ENCODE measurements around the gene PTPRN.
A peak's percentile ranks its signal among the peaks of the same experiment; 100 is the strongest.

Gene PTPRN

DNA sequence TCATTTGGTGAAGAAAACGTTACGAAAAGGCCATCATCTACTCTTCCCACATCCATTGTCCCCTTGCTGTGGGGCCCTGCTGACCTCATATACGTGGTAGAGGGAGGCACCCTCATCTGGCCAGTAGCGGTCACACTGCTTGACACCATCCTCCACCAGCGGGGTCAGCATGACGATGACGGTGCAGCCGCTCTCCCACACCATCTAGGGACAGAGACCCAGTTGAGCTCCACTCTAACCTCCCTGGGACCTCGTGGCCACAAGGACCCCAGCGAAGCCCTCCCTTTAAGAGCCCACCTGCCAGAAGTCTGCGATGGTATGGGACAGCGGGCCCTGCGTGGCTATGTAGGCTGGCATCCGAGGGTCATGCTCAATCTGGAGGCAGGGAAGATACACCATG, 13.1 kb downstream of the PTPRN start:
- Histone ChIP-seq H3K36me3 (ENCODE audit: low read length) (no peaks in the 10 kb centered on the region), H3F3A (ENCODE audit: insufficient read depth) (no peaks in the 10 kb centered on the region), H3K79me2 (ENCODE audit: insufficient read depth, low read length) (no peaks in the 10 kb centered on the region), H3K27me3 (ENCODE audit: low read length) (no peaks in the 10 kb centered on the region), H3K9me3 (ENCODE audit: insufficient read depth, low read length) (no peaks in the 10 kb centered on the region), H4K20me1 (ENCODE audit: low read depth, low read length) (no peaks in the 10 kb centered on the region), H3K9me2 (replicated peaks; ENCODE audit: insufficient read depth, low read length) (no peaks in the 10 kb centered on the region), H2AFZ (ENCODE audit: low read depth, low read length, severe bottlenecking) (no peak overlapping the region), H3K4me3 (ENCODE audit: insufficient read depth, low read length, poor library complexity, severe bottlenecking) (no peak overlapping the region), H3K4me2 (ENCODE audit: low read depth, low read length, poor library complexity, severe bottlenecking) (no peak overlapping the region), H3K9ac (ENCODE audit: low read length) (no peak overlapping the region), H3K27ac (ENCODE audit: low read depth, low read length) (no peak overlapping the region)
- TF ChIP-seq EZH2phosphoT487 (conservative IDR thresholded peaks at IDR 0.05; ENCODE audit: low read length) = no peak
- TF ChIP-seq, protein P1, sequence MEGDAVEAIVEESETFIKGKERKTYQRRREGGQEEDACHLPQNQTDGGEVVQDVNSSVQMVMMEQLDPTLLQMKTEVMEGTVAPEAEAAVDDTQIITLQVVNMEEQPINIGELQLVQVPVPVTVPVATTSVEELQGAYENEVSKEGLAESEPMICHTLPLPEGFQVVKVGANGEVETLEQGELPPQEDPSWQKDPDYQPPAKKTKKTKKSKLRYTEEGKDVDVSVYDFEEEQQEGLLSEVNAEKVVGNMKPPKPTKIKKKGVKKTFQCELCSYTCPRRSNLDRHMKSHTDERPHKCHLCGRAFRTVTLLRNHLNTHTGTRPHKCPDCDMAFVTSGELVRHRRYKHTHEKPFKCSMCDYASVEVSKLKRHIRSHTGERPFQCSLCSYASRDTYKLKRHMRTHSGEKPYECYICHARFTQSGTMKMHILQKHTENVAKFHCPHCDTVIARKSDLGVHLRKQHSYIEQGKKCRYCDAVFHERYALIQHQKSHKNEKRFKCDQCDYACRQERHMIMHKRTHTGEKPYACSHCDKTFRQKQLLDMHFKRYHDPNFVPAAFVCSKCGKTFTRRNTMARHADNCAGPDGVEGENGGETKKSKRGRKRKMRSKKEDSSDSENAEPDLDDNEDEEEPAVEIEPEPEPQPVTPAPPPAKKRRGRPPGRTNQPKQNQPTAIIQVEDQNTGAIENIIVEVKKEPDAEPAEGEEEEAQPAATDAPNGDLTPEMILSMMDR (IDR thresholded peaks at IDR 0.05; ENCODE audit: insufficient read depth, low read length, poor library complexity, severe bottlenecking) = no peak

DNA sequence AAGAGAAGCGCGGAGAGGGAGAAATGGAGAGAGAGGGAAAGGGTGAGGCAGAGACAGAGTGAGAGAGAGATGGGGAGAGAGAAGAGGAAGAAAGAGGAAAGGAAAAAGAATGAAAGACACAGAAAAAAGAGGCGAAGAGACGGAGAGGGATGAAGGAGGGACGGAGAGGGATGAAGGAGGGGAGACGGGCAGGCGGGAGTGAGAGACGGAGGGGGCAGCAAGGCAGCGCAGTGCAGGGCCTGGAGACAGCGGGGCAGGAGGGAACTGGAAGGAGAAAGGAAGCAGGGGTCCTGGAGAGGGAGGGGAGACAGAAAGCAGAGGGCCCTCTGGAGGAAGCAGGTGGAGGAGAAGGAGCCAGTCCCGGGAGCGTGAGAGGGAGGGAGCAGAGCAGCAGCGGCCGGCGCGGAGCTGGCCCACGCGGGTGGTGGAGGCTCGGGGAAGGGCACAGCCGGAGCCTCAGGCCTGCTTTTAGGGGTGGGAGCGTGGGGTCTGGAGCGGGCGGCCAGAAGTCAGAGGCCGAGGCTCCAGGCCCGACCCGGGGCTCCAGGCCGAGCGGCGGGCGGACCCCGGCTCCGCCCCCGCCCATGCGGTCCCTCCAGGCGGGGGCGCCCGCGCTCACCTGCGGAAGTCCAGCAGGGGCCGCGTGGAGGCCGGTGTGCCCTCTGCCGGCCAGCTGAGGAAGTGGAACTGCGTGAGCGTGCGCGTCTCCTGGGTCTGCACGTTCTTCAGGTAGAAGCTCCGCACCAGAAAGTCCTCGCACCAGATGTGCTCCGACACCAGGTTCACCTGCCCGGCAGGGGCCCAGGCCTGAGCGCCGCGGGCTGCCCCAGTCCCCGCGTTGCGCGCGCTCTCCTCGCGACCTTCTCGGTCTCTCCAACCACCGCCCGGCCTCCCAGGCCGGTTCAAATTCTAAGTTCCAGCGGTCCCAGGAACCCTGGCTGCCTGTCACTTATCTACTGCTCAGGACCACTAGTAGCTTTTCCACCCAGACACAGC, 14.5 kb downstream of the PTPRN start:
- Histone ChIP-seq H3K27me3 (ENCODE audit: low read length) (no peaks in the 10 kb centered on the region), H3K79me2 (ENCODE audit: insufficient read depth, low read length) (no peaks in the 10 kb centered on the region), H3K4me2 (ENCODE audit: low read depth, low read length, poor library complexity, severe bottlenecking) (peak overlapping the region; percentile 57), H2AFZ (ENCODE audit: low read depth, low read length, severe bottlenecking) (peak overlapping the region; percentile 86), H4K20me1 (ENCODE audit: low read depth, low read length) (no peaks in the 10 kb centered on the region), H3K9me2 (replicated peaks; ENCODE audit: insufficient read depth, low read length) (no peaks in the 10 kb centered on the region), H3F3A (ENCODE audit: insufficient read depth) (no peaks in the 10 kb centered on the region), H3K9me3 (ENCODE audit: insufficient read depth, low read length) (no peaks in the 10 kb centered on the region), H3K9ac (ENCODE audit: low read length) (peak overlapping the region; percentile 54), H3K4me3 (ENCODE audit: insufficient read depth, low read length, poor library complexity, severe bottlenecking) (peak overlapping the region; percentile 26), H3K27ac (ENCODE audit: low read depth, low read length) (no peak overlapping the region), H3K36me3 (ENCODE audit: low read length) (no peaks in the 10 kb centered on the region)
- no peak for TF ChIP-seq EZH2phosphoT487 (conservative IDR thresholded peaks at IDR 0.05; ENCODE audit: low read length)
- TF ChIP-seq, protein P1 (IDR thresholded peaks at IDR 0.05; ENCODE audit: insufficient read depth, low read length, poor library complexity, severe bottlenecking) = peak; percentile 97

GRCh38 chr2:219293736-219294231, 15.4 kb downstream of the PTPRN start:
- no peaks in the 10 kb centered on the region for H3K27me3 ChIP-seq (ENCODE audit: low read length)
- no peaks in the 10 kb centered on the region for H3K9me3 ChIP-seq (ENCODE audit: insufficient read depth, low read length)
- H3K4me2 ChIP-seq (ENCODE audit: low read depth, low read length, poor library complexity, severe bottlenecking) = no peak overlapping the region
- H3K36me3 ChIP-seq (ENCODE audit: low read length) = no peaks in the 10 kb centered on the region
- H3K9ac ChIP-seq (ENCODE audit: low read length) = peak overlapping the region; percentile 54
- H2AFZ ChIP-seq (ENCODE audit: low read depth, low read length, severe bottlenecking) = peak overlapping the region; percentile 86
- TF ChIP-seq EZH2phosphoT487 (conservative IDR thresholded peaks at IDR 0.05; ENCODE audit: low read length) = no peak
- TF ChIP-seq, protein P1 (IDR thresholded peaks at IDR 0.05; ENCODE audit: insufficient read depth, low read length, poor library complexity, severe bottlenecking) = no peak
- H3K4me3 ChIP-seq (ENCODE audit: insufficient read depth, low read length, poor library complexity, severe bottlenecking) = no peak overlapping the region
- H3K79me2 ChIP-seq (ENCODE audit: insufficient read depth, low read length) = no peaks in the 10 kb centered on the region
- H3K9me2 ChIP-seq (replicated peaks; ENCODE audit: insufficient read depth, low read length) = no peaks in the 10 kb centered on the region
- H4K20me1 ChIP-seq (ENCODE audit: low read depth, low read length) = no peaks in the 10 kb centered on the region
- H3F3A ChIP-seq (ENCODE audit: insufficient read depth) = no peaks in the 10 kb centered on the region
- no peak overlapping the region for H3K27ac ChIP-seq (ENCODE audit: low read depth, low read length)
